ENCODE measurements around the gene ZBTB7C. TPM values are rescaled to one million over a fixed set of nuclear protein-coding genes. Genes with fewer than 3 reads are reported as not detected.

ZBTB7C gene
- total and polyA plus RNA-seq, 9 donors: 1.5 to 26.6 (median 15.7) TPM

DNA sequence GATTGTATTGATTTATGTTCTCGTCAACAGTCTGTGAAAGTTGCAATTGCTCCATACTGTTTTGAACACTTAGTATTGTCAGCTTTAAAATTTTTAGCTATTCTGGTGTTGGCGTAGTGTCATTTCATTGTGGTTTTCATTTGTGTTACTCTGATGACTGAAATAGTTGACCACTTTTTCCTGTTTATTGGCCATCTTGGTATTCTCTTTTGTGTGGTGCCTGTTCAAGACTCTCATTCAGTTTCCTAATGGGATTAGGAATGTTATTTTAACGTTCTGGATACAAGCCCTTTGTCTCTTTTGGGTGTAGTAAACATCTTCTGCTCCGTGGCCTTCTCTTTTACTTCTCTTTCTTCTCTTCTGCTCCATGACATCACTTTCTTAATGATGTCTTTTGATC, 396.0 kb downstream of the ZBTB7C start:
- intact Hi-C loops (cut with DNase I): loop anchor here in 1 of 4 donors (10.0 kb wide), 1 partner anchor 218 kb away; no protein-coding TSS in a partner anchor
- no peaks in the 10 kb centered on the region for H3K36me3 ChIP-seq
- H3K4me3 ChIP-seq: no peak overlapping the region
- WGBS, 3 donors: 61 to 70% (median 66%) methylated on average over 4 of the region's 4 CpGs
- no peaks in the 10 kb centered on the region for H3K27me3 ChIP-seq
- TF ChIP-seq POLR2A (IDR thresholded peaks at IDR 0.05) (no peak), EP300 (IDR thresholded peaks at IDR 0.05) (no peak)
- TF ChIP-seq, protein P1, sequence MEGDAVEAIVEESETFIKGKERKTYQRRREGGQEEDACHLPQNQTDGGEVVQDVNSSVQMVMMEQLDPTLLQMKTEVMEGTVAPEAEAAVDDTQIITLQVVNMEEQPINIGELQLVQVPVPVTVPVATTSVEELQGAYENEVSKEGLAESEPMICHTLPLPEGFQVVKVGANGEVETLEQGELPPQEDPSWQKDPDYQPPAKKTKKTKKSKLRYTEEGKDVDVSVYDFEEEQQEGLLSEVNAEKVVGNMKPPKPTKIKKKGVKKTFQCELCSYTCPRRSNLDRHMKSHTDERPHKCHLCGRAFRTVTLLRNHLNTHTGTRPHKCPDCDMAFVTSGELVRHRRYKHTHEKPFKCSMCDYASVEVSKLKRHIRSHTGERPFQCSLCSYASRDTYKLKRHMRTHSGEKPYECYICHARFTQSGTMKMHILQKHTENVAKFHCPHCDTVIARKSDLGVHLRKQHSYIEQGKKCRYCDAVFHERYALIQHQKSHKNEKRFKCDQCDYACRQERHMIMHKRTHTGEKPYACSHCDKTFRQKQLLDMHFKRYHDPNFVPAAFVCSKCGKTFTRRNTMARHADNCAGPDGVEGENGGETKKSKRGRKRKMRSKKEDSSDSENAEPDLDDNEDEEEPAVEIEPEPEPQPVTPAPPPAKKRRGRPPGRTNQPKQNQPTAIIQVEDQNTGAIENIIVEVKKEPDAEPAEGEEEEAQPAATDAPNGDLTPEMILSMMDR (IDR thresholded peaks at IDR 0.05): no peak
- peaks cover 2% of the 10 kb centered on the region for H3K4me1 ChIP-seq (ENCODE audit: insufficient read depth)
- H3K9me3 ChIP-seq: no peaks in the 10 kb centered on the region
- no peak for DNase-seq
- H3K27ac ChIP-seq: no peak overlapping the region

DNA sequence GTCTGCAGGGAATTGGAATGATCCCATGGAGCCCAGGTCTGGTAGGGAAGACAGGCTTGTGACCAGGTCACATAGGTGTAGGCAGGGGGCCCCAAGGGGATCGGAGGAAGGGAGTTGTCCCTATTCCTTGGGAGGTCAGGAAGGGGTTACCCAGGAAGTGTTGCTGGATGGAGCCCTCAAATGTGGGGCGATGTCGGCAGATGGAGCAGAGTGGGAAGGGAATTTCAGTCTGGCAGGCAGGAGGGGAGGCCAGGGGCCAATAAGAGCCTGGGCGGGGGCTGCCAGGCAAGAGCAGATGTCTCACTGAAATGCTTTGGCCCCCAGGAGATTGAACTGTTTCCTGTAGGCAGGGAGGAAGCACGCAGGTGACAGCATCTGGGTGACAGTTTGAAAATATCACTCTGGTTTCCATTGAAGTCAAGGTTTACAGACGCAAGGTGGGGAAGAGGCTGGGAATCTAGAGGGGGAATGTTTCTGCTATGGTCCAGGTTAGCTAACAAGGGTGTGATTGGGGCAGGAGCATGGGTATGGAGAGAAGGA, 397.2 kb downstream of the ZBTB7C start:
- WGBS, 3 donors: 69 to 75% (median 72%) methylated on average over 6 of the region's 6 CpGs
- intact Hi-C loops (cut with DNase I): loop anchor here in 1 of 4 donors (10.0 kb wide), 1 partner anchor 217 kb away; no protein-coding TSS in a partner anchor
- Histone ChIP-seq H3K4me1 (ENCODE audit: insufficient read depth) (peaks cover 3% of the 10 kb centered on the region), H3K27me3 (no peaks in the 10 kb centered on the region), H3K9me3 (no peaks in the 10 kb centered on the region), H3K27ac (no peak overlapping the region), H3K36me3 (no peaks in the 10 kb centered on the region), H3K4me3 (no peak overlapping the region)
- TF ChIP-seq EP300 (IDR thresholded peaks at IDR 0.05) (no peak), POLR2A (IDR thresholded peaks at IDR 0.05) (no peak)
- TF ChIP-seq, protein P1 (IDR thresholded peaks at IDR 0.05): no peak
- no peak for DNase-seq

DNA sequence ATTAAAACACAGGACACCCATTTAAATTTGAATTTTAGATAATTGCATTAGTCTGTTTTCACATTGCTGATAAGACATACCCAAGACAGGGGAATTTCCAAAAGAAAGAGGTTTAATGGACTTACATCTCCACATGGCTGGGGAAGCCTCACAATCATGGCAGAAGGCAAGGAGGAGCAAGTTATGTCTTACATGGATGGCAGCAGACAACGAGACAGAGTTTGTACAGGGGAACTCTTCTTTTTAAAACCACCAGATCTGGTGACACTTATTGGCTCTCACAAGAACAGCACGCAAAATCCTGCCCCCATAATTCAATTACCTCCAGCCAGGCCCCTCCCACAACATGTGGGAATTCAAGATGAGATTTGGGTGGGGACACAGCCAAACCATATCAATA, 398.9 kb downstream of the ZBTB7C start:
- H3K27me3 ChIP-seq: no peaks in the 10 kb centered on the region
- H3K4me1 ChIP-seq (ENCODE audit: insufficient read depth): peaks cover 3% of the 10 kb centered on the region
- TF ChIP-seq EP300 (IDR thresholded peaks at IDR 0.05) (no peak), POLR2A (IDR thresholded peaks at IDR 0.05) (no peak)
- TF ChIP-seq, protein P1 (IDR thresholded peaks at IDR 0.05): no peak
- no peak overlapping the region for H3K27ac ChIP-seq
- H3K36me3 ChIP-seq: no peaks in the 10 kb centered on the region
- no peaks in the 10 kb centered on the region for H3K9me3 ChIP-seq
- DNase-seq: no peak
- WGBS, 3 donors: 91 to 96% (median 95%) methylated on average over 2 of the region's 2 CpGs
- intact Hi-C loops (cut with DNase I): loop anchor here in 1 of 4 donors (10.0 kb wide), 1 partner anchor 215 kb away; no protein-coding TSS in a partner anchor
- H3K4me3 ChIP-seq: no peak overlapping the region

DNA sequence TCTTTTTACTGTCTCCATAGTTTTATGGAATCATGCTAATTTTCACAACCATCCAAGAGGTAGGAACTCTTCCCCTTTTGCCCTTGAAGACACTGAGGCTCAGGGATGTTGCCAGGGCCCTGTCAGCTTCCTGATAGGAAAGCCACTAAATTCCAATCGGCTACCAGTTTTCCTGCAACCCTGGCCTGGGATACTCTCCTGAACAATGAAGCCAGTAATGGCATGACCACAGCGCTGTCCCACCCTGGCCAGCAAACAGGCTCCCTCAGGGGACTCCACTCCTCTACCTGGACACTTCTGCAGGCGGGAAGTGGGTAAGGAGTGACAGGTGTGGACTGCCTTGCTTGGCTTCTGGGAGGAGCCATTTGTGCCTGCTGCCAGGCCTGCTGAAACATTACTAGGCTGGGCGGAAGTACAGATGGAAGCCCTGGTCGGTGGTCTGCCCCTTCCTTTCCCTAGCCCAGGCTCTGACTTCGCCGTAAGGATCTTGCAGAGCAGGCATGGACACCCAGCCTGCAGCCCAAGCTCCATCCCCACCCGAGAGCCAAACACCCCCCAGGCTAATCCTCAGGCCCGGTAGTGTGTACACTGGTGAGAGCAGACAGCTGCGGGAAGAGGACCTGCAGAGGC, 400.0 kb downstream of the ZBTB7C start:
- 93 to 94% (median 94%) methylated on average over 10 of the region's 10 CpGs for WGBS, 3 donors
- Histone ChIP-seq H3K4me3 (no peak overlapping the region), H3K4me1 (ENCODE audit: insufficient read depth) (peaks cover 3% of the 10 kb centered on the region), H3K27me3 (no peaks in the 10 kb centered on the region), H3K9me3 (no peaks in the 10 kb centered on the region), H3K36me3 (no peaks in the 10 kb centered on the region), H3K27ac (no peak overlapping the region)
- TF ChIP-seq EP300 (IDR thresholded peaks at IDR 0.05) (no peak), POLR2A (IDR thresholded peaks at IDR 0.05) (no peak)
- TF ChIP-seq, protein P1 (IDR thresholded peaks at IDR 0.05): no peak
- intact Hi-C loops (cut with DNase I): no loop called here
- DNase-seq: no peak
